Stimulated activated CD8-positive, alpha-beta memory T cell treated with anti-CD3 and anti-CD28 coated beads, Interleukin-12 subunit alpha, Interleukin-12 subunit beta, amount 100 ng/mL, for 24 hours (primary cell): ENCODE results near the gene CDH15.
"Not testable (repeated sequence)": the region's sequence is repeated elsewhere in the genome, so short reads cannot be mapped to it uniquely, and the experiment has no call there.

Experiments used
- DNase-seq: peaks from one replicate; pipeline ENCODE4 v3.0.0-alpha.2; 2020; ENCODE audit errors: extremely low read depth

The CDH15 gene

GRCh38 chr16:89172528-89173173 lies 1.1 kb downstream of the CDH15 start:
- no peak for DNase-seq

GRCh38 chr16:89173174-89173921 lies 1.8 kb downstream of the CDH15 start:
- no peak for DNase-seq

- no peak for DNase-seq
These were observed 2.7 kb downstream of the CDH15 start for GRCh38 chr16:89174055-89174827.

GRCh38 chr16:89174877-89175276 lies 3.3 kb downstream of the CDH15 start:
- no peak for DNase-seq

- no peak for DNase-seq
These were observed 4.0 kb downstream of the CDH15 start for GRCh38 chr16:89175280-89176146.

- no peak for DNase-seq
These were observed 4.7 kb downstream of the CDH15 start for GRCh38 chr16:89176147-89176690.

GRCh38 chr16:89176717-89177116 lies 5.2 kb downstream of the CDH15 start:
- DNase-seq, result no peak

- no peak for DNase-seq
These were observed 6.0 kb downstream of the CDH15 start for GRCh38 chr16:89177501-89177900.

GRCh38 chr16:89178453-89179147 lies 7.1 kb downstream of the CDH15 start:
- no peak for DNase-seq

GRCh38 chr16:89179148-89179484 lies 7.6 kb downstream of the CDH15 start:
- no peak for DNase-seq

GRCh38 chr16:89179656-89180315 lies 8.2 kb downstream of the CDH15 start:
- DNase-seq, result no peak

GRCh38 chr16:89183463-89183862 lies 11.9 kb downstream of the CDH15 start:
- no peak for DNase-seq

GRCh38 chr16:89183975-89184676 lies 12.6 kb downstream of the CDH15 start:
- DNase-seq, result no peak

GRCh38 chr16:89184677-89184932 lies 13.1 kb downstream of the CDH15 start:
- no peak for DNase-seq

GRCh38 chr16:89184933-89185794 lies 13.6 kb downstream of the CDH15 start:
- no peak for DNase-seq

GRCh38 chr16:89185887-89186592 lies 14.5 kb downstream of the CDH15 start:
- not testable (repeated sequence) for DNase-seq

GRCh38 chr16:89186593-89187031 lies 15.1 kb downstream of the CDH15 start:
- DNase-seq, result not testable (repeated sequence)

- DNase-seq, result no peak
These were observed 15.7 kb downstream of the CDH15 start for GRCh38 chr16:89187032-89187769.
